ENCODE data around the gene TOP3A. TPM values are rescaled to one million over a fixed set of nuclear protein-coding genes. Genes with fewer than 3 reads are reported as not detected.

TOP3A gene
- total RNA-seq, 4 donors from 2014 or later, result 12.0 to 79.0 (median 32.1) TPM

- H3K9me3 ChIP-seq, result no peaks in the 10 kb centered on the region
- intact Hi-C loops (cut with DNase I; ENCODE audit: low total_unique reads) (no loop called here), in situ Hi-C loops (cut with MboI; ENCODE audit: low pct_ligation_motif_present in 1 of 4, low pct_unique_long_range_greater_than_20kb in 1 of 4, low sequenced_read_pairs in 3 of 4) (no loop called here)
- no peak overlapping the region for H3K27ac ChIP-seq
- WGBS, 2 donors (ENCODE audit: low coverage in 1 of 2), result 98% methylated on average over 6 of the region's 6 CpGs; no CpG with 5 or more reads in 1 of the 2 donors
- H3K4me3 ChIP-seq, result no peak overlapping the region
- DNase-seq, result no peak
- H3K36me3 ChIP-seq, result peaks cover 0 to 35% (median 7%) of the 10 kb centered on the region in 4 donors
- TF ChIP-seq, protein P1, sequence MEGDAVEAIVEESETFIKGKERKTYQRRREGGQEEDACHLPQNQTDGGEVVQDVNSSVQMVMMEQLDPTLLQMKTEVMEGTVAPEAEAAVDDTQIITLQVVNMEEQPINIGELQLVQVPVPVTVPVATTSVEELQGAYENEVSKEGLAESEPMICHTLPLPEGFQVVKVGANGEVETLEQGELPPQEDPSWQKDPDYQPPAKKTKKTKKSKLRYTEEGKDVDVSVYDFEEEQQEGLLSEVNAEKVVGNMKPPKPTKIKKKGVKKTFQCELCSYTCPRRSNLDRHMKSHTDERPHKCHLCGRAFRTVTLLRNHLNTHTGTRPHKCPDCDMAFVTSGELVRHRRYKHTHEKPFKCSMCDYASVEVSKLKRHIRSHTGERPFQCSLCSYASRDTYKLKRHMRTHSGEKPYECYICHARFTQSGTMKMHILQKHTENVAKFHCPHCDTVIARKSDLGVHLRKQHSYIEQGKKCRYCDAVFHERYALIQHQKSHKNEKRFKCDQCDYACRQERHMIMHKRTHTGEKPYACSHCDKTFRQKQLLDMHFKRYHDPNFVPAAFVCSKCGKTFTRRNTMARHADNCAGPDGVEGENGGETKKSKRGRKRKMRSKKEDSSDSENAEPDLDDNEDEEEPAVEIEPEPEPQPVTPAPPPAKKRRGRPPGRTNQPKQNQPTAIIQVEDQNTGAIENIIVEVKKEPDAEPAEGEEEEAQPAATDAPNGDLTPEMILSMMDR (IDR thresholded peaks at IDR 0.05), result no peak
- H3K4me1 ChIP-seq, result no peaks in the 10 kb centered on the region
- H3K27me3 ChIP-seq, result no peaks in the 10 kb centered on the region
Observed at GRCh38 chr17:18326572-18326971, 11.8 kb upstream of the TOP3A start.

DNA sequence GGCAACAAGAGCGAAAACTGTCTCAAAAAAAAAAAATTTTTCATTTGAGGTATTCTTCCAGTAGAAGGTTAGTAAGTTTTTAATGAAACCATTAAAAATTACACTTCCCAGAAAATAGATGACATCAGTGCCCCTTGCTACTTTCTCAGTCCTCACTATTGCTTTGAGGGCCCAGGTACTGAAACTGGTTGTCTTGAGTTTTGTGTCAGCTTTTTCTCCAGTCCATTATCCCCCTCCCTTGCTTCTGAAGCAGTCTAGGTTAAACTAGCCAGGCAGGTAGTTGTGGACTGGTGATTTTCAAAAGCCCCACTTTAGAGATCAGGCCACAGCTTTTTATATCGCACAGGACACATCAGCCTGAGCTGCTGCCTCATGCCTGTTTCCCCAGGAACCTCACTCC is 11.2 kb upstream of the TOP3A start:
- intact Hi-C loops (cut with DNase I; ENCODE audit: low total_unique reads) (no loop called here), in situ Hi-C loops (cut with MboI; ENCODE audit: low pct_ligation_motif_present in 1 of 4, low pct_unique_long_range_greater_than_20kb in 1 of 4, low sequenced_read_pairs in 3 of 4) (no loop called here)
- DNase-seq, result no peak
- no peak overlapping the region for H3K4me3 ChIP-seq
- peaks cover 0 to 35% (median 7%) of the 10 kb centered on the region in 4 donors for H3K36me3 ChIP-seq
- no peaks in the 10 kb centered on the region for H3K9me3 ChIP-seq
- TF ChIP-seq, protein P1 (IDR thresholded peaks at IDR 0.05), result no peak
- TF ChIP-seq EP300 (IDR thresholded peaks at IDR 0.05; ENCODE audit: low read depth) (no peak), POLR2AphosphoS5 (IDR thresholded peaks at IDR 0.05) (no peak), POLR2A (IDR thresholded peaks at IDR 0.05) (no peak)
- 86 to 100% methylated on average over 2 of the region's 2 CpGs for WGBS, 2 donors (ENCODE audit: low coverage in 1 of 2)
- H3K27ac ChIP-seq, result no peak overlapping the region
- H3K27me3 ChIP-seq, result no peaks in the 10 kb centered on the region
- peaks cover 0 to 1% (median 0%) of the 10 kb centered on the region in 4 donors for H3K4me1 ChIP-seq

DNA sequence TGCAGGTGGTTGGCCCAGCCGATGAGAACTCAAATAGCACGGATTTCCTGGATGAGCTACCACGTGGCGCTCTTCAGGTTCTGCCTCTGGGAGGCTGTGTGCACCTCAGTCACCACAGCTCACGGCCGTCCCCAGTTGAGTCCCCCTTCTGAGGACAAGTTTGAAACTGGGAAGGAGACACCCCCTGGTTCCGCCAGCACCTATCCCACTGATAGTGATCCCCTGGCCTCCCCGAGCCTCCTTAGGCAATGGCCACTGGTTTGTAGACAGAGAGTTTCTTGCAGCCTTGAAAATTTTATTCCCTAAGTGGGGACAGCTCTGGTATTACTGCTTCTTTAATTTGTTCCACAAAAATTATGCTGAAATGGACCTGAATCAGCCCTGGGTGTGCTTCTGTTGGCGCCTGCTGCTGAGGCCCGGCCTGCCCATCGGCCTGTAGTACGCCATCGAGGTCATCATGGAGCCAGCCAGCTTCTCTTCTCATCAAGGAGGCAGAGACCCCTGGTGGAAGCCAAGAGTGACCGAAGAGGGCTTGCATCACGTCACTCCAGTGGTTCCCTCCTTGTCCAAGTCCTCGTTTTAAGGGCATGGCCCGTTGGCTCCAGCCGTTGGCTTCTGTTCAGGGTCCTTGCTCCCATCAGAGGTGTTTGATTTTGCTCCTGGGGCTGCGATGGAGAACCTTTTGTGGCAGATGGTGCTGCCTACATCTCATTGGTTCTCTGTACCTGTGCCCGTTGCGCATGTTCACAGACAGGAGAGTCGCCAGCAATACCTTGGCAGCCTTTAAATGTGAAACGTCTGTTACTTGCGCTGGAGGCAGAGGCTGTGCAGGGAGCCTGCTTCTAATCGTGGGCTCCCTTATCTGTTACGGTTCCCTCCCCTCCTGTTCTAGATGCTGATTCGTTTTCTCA is 9.6 kb upstream of the TOP3A start:
- 94 to 100% methylated on average over 1 to 27 of the region's 27 CpGs for WGBS, 2 donors (ENCODE audit: low coverage in 1 of 2)
- TF ChIP-seq, protein P1 (IDR thresholded peaks at IDR 0.05), result no peak
- no peak for TF ChIP-seq POLR2AphosphoS5 (IDR thresholded peaks at IDR 0.05)
- no peak for TF ChIP-seq EP300 (IDR thresholded peaks at IDR 0.05; ENCODE audit: low read depth)
- no peak for TF ChIP-seq POLR2A (IDR thresholded peaks at IDR 0.05)
- H3K36me3 ChIP-seq, result peaks cover 0 to 35% (median 7%) of the 10 kb centered on the region in 4 donors
- intact Hi-C loops (cut with DNase I; ENCODE audit: low total_unique reads), result no loop called here
- in situ Hi-C loops (cut with MboI; ENCODE audit: low pct_ligation_motif_present in 1 of 4, low pct_unique_long_range_greater_than_20kb in 1 of 4, low sequenced_read_pairs in 3 of 4), result no loop called here
- H3K4me1 ChIP-seq, result peaks cover under 1 to 18% (median 10%) of the 10 kb centered on the region in 4 donors
- no peak for DNase-seq
- H3K27me3 ChIP-seq, result no peaks in the 10 kb centered on the region
- no peak overlapping the region for H3K27ac ChIP-seq
- no peaks in the 10 kb centered on the region for H3K9me3 ChIP-seq
- H3K4me3 ChIP-seq, result no peak overlapping the region

GRCh38 chr17:18323507-18324139 is 8.8 kb upstream of the TOP3A start:
- peaks cover 0 to 30% (median 7%) of the 10 kb centered on the region in 4 donors for H3K36me3 ChIP-seq
- TF ChIP-seq POLR2AphosphoS5 (IDR thresholded peaks at IDR 0.05), result no peak
- DNase-seq, result no peak
- intact Hi-C loops (cut with DNase I; ENCODE audit: low total_unique reads), result no loop called here
- in situ Hi-C loops (cut with MboI; ENCODE audit: low pct_ligation_motif_present in 1 of 4, low pct_unique_long_range_greater_than_20kb in 1 of 4, low sequenced_read_pairs in 3 of 4), result no loop called here
- no peak overlapping the region for H3K4me3 ChIP-seq
- no peak overlapping the region for H3K27ac ChIP-seq
- H3K9me3 ChIP-seq, result no peaks in the 10 kb centered on the region
- 88% methylated on average over 16 of the region's 16 CpGs; no CpG with 5 or more reads in 1 of the 2 donors for WGBS, 2 donors (ENCODE audit: low coverage in 1 of 2)
- peaks cover 9 to 25% (median 18%) of the 10 kb centered on the region in 4 donors for H3K4me1 ChIP-seq
- no peaks in the 10 kb centered on the region for H3K27me3 ChIP-seq

All from transverse colon (tissue), 4 donors.